Body of pancreas (tissue), 4 donors: ENCODE data around the gene ARHGDIA. TPM values are rescaled to one million over a fixed set of nuclear protein-coding genes. Genes with fewer than 3 reads are reported as not detected.

Experiments used
- ATAC-seq: fragments of 150-250 bp; one replicate; pipeline ENCODE4 v1.9.1; 2016
- DNase-seq, 4 donors: peaks; one replicate each; pipeline ENCODE4 v3.0.0-alpha.2; 2019
- H3K27ac ChIP-seq, 4 donors: fragments of 200-600 bp; sonication (generic); 1 replicate in 3 of 4; 2 replicates in 1 of 4; pipeline versions ENCODE4 v1.5.1 to v1.6.1; 2016 to 2019; ENCODE audit warnings: mild to moderate bottlenecking in 1 of 4, mixed read lengths in 1 of 4, moderate library complexity in 1 of 4
- H3K27me3 ChIP-seq, 2 donors: fragments of 200-600 bp; sonication (generic); one replicate each; pipeline ENCODE4 v1.6.0; 2016; ENCODE audit warnings: mild to moderate bottlenecking in 1 of 2
- H3K36me3 ChIP-seq, 2 donors: fragments of 200-600 bp; sonication (generic); replicated peaks in 1 of 2; 2 replicates each; pipeline ENCODE4 v1.5.1; 2016; ENCODE audit warnings: low read depth in 2 of 2; ENCODE audit not compliant: insufficient read depth in 1 of 2
- H3K4me1 ChIP-seq: fragments of 200-600 bp; sonication (generic); one replicate; pipeline ENCODE4 v1.6.0; 2016
- H3K4me3 ChIP-seq, 2 donors: fragments of 200-600 bp; sonication (generic); 1 replicate in 1 of 2; 2 replicates in 1 of 2; pipeline ENCODE4 v1.5.1; 2016 to 2019
- H3K9me3 ChIP-seq, 3 donors: fragments of 200-600 bp; sonication (generic); 1 replicate in 2 of 3; 2 replicates in 1 of 3; pipeline ENCODE4 v1.5.1; 2016
- POLR2A ChIP-seq, 3 donors: fragments of 450-650 bp; IDR thresholded peaks; one replicate each; pipeline ENCODE4 v1.6.1; 2016; ENCODE audit warnings: antibody characterized with exemption in 3 of 3, mild to moderate bottlenecking in 2 of 3
- WGBS, 2 donors: methylation state at CpG; one replicate each; pipeline ENCODE4 v1.1.5; 2017; 5-methylcytosine and 5-hydroxymethylcytosine counted together
- intact Hi-C: fragments of 100-400 bp; cut with DNase I; formaldehyde crosslinking; loops from one replicate; pipeline ENCODE4 v1.15.1; 2023
- total RNA-seq, 2 donors: library from RNA; depleted of rRNA; stranded (reverse); fragments of >200 nt; gene quantifications; one replicate each; pipeline ENCODE4 v1.1.0, GENCODE V29; 2016
- TF ChIP-seq, protein P1 (sequence below), 7 experiments: fragments of 450-650 bp in 4 of 7; fragments of 200-600 bp in 3 of 7; sonication (generic) in 3 of 7; IDR thresholded peaks; one replicate each; pipeline ENCODE4 v1.5.1; 2016 to 2019; ENCODE audit warnings: antibody characterized with exemption in 7 of 7

ARHGDIA gene
- total RNA-seq, 2 donors from 2014 or later: 109 to 141 TPM

DNA sequence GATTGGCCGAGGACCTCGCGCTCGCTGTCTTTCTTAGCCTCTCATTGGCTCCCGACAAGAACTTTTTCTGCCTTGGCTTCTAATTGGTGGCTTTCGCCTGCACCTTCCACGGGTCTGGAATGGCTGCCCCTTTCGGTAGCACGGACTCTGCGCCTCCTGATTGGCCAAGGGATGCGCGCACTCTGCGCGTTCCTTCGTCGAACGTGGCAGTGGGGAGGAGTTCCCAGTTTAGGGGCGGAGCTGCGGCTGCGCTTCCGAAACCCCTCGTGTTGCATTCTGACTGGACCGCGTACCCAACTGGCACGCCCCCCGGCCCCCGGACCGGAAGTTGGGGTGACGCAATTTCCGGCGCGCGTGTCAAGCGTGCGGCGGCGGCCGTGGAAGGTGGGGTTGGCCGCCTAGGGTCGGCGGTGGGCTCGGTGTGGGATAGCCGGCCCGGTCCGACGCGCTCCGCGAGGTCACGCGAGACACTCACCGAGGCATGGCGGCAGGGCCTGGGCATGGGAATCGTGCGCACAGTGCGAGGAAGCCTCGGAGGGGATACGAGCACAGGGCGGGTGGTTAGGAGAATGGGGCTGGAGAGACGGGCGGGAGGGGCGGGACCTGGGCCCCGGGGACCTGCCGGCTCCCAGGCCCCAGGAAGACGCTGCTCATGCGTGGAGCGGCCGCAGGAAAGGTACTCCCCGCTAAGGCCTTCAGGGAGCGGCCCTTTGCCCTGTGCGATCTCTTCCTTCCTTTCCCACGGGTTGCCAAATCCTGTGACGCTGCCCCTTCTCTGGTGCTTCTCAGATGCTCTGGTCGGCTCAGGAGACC is 10.2 kb downstream of the ARHGDIA start:
- Histone ChIP-seq H3K27ac (peak overlapping the region; percentile 95 to 100 (median 98)), H3K4me1 (peaks cover 72% of the 10 kb centered on the region), H3K4me3 (peak overlapping the region; percentile 33 to 94), H3K36me3 (peaks cover 0 to 3% of the 10 kb centered on the region in 2 donors), H3K27me3 (no peaks in the 10 kb centered on the region), H3K9me3 (no peaks in the 10 kb centered on the region)
- TF ChIP-seq, protein P1, sequence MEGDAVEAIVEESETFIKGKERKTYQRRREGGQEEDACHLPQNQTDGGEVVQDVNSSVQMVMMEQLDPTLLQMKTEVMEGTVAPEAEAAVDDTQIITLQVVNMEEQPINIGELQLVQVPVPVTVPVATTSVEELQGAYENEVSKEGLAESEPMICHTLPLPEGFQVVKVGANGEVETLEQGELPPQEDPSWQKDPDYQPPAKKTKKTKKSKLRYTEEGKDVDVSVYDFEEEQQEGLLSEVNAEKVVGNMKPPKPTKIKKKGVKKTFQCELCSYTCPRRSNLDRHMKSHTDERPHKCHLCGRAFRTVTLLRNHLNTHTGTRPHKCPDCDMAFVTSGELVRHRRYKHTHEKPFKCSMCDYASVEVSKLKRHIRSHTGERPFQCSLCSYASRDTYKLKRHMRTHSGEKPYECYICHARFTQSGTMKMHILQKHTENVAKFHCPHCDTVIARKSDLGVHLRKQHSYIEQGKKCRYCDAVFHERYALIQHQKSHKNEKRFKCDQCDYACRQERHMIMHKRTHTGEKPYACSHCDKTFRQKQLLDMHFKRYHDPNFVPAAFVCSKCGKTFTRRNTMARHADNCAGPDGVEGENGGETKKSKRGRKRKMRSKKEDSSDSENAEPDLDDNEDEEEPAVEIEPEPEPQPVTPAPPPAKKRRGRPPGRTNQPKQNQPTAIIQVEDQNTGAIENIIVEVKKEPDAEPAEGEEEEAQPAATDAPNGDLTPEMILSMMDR (IDR thresholded peaks at IDR 0.05): peak in 5 of 7 experiments; percentile 16 to 75 (median 71)
- peak; percentile 93 to 98 (median 96) for TF ChIP-seq POLR2A (IDR thresholded peaks at IDR 0.05)
- intact Hi-C loops: no loop called here
- peak; percentile 86 for ATAC-seq
- WGBS, 2 donors: 0% methylated on average over 3 to 74 of the region's 74 CpGs
- peak; percentile 99 to 100 (median 99) for DNase-seq

DNA sequence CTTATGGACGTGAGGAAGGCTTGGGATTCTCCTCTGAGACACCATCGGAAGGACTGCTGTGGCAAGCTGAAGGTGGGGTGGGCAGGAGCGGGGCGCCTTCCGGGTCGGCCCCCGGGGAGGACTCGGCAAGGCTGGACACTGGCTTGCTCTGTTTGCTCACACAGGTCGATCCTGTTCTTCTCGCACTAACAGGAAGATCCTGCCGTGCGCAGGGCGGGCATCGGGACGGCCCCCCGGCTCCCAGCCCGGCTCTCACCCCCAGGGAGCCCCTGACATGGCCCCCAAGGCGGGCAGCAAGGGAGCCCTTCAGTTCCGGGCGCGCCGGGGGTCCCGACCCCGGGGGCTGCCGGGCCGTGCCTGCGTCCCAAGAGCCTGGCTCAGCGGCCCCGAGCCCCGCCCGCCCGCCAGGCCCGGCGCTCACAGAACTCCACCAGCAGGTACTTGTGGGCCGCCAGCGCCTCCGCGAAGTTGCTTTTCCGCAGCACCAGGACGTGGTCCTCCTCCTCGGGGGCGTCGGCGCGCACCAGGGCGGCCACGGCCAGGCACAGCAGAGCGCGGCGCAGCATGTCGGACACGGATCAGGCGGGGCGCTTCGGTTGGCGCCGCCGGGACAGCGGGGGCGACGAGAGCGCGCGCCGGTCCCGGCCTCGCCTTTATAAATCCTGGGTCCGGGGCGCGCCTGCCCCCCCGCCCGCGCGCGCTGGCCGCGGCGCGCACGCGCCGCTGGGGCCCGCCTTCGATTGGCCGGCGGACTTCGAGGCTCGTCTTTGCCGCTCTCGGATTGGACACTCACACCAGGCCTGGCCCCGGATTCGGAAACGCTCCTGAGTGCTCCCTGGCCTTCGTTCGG is 11.0 kb downstream of the ARHGDIA start, which contains the start of gene P4HB:
Gene P4HB (minus strand): TSS at position 630 of the 850 bp plus-strand sequence. CDS start 64 bp downstream, at position 566.
- WGBS, 2 donors: 0% methylated on average over 13 to 95 of the region's 95 CpGs
- H3K9me3 ChIP-seq: no peaks in the 10 kb centered on the region
- peak within 1 kb of the TSS; percentile 95 to 100 (median 98) for H3K27ac ChIP-seq
- H3K4me3 ChIP-seq: peak within 1 kb of the TSS; percentile 85 to 94
- ATAC-seq: peak; percentile 83
- intact Hi-C loops: no loop called here
- peaks cover 0 to 3% of the 10 kb centered on the region in 2 donors for H3K36me3 ChIP-seq
- peaks cover 72% of the 10 kb centered on the region for H3K4me1 ChIP-seq
- no peaks in the 10 kb centered on the region for H3K27me3 ChIP-seq
- TF ChIP-seq, protein P1 (IDR thresholded peaks at IDR 0.05): no peak
- peak; percentile 50 to 93 (median 56) for TF ChIP-seq POLR2A (IDR thresholded peaks at IDR 0.05)
- no peak for DNase-seq

DNA sequence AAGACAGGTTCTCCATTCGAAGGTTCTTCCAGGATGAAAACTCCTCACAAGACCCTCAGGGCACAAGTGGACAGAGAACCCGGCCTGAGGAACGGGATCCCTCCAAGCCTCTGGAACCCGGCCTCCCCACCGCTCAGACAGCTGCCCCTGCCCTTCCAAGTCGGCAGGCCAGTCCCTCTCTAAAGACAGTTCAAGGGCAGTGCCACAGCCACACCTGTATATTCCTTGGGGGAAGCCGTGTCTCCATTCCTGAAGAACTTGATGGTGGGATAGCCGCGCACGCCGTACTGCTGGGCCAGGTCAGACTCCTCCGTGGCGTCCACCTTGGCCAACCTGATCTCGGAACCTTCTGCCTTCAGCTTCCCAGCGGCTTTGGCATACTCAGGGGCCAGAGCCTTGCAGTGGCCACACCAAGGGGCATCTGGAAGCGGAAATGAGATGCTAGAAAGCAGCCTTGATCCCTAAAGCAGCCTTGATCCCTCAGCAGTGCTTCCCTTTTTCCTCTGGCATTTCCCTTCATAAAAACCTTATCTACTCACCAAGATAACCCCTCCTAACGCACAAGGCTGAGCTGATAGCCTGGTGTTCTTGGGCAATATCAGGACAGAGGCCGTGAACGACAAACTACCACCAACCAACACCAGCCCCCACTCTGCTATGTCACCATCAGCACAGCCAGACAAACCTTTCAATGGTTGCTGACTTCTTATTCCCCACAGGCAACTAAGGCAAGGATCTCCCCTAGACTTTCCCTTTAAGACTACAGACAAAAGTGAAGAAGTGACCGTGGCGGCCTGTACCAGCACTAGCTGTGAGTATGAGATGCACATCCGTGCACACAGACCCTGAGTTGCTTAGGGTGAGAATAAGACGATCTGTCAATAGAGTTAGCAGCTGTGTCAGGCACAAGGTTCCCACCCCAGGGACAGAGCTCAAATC is 11.9 kb downstream of the ARHGDIA start:
- Histone ChIP-seq H3K4me3 (peak overlapping the region; percentile 85 to 86), H3K27me3 (no peaks in the 10 kb centered on the region), H3K9me3 (no peaks in the 10 kb centered on the region), H3K36me3 (peaks cover 0 to 3% of the 10 kb centered on the region in 2 donors), H3K4me1 (peaks cover 72% of the 10 kb centered on the region), H3K27ac (peak overlapping the region; percentile 89 to 97 (median 96))
- peak in 1 of 3 donors; percentile 5 for TF ChIP-seq POLR2A (IDR thresholded peaks at IDR 0.05)
- TF ChIP-seq, protein P1 (IDR thresholded peaks at IDR 0.05): no peak
- intact Hi-C loops: no loop called here
- 7 to 23% methylated on average over 10 to 23 of the region's 23 CpGs for WGBS, 2 donors
- DNase-seq (no peak), ATAC-seq (no peak)
